Measurements from ENCODE around the gene MYBPC2.
A peak's percentile ranks its signal among the peaks of the same experiment; 100 is the strongest.

Gene MYBPC2

DNA sequence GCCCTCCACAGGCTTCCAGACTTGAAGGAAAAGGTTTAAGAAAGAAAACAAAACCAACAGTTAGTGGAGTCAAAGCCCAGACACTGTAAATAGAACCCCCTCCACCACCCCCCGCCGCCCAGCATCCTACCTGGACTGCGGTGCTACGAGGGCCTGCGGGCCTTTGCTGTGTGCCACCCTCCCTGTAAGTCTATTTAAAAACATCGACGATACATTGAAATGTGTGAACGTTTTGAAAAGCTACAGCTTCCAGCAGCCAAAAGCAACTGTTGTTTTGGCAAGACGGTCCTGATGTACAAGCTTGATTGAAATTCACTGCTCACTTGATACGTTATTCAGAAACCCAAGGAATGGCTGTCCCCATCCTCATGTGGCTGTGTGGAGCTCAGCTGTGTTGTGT, 50.2 kb downstream of the MYBPC2 start:
- DNase-seq, result no peak

DNA sequence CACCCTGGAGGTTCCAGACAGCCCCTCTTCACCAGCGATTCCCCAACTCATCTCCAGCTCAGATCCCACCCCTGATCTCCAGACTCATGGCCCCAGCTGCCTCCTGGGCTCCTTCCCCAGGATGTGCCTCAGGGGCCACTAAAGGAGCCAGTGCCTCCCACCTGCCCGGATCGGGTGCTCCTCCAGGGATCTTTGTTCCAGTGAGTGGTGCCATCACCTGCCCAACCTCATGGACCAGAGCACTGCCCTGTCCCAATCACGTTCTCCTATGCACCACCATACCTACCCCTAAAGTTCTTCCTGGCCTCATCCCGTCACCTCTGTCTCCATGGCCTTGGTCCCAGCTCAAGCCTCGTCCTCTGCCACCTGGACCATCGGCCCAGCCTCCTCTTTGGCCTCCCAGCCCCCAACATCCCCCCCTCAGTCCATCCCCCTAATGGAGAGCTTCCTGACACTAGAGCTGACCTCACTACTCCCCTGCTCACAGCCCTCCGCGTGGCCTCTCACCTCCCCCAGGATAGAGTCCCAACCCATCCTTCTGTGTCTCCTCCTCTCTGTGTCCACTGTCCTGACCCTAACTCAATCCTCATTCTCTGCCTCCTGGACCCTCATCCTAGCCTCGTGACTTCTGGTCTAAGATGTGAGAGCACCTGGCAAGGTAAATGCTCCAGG, 52.7 kb downstream of the MYBPC2 start:
- DNase-seq, result no peak

DNA sequence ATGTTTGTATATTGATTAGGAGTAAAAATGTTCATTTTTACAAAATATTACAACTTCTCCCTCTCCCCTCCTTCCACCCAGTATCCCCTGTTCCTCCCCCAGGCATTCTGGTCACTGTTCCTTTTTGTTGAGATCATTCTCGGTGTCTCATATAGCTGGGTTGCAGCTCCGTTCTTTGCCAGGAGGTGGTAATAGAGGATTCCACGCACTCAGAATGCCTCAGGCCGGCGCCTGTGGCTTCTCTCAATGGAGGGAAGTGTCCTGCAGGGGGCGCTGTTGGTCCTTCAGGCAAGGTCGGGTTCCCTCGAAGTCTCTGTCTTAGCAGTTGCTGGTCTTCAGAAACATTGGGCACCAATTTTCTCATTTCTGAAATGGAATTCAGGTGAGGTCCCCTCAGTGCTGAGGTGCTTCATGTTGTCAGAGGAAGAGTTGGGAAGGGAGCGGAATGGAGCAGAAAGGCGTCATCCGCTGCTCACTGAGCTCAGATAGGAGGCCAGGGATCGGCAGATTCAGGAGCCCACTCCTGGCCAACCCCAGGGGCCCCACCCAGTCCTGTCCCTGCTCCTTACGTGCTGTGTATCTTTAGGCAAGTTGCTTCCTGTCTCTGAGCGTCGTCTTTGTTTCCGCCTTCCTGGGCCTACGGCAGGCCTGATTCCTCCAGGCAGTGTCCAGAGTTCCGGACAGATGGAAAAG, 54.3 kb downstream of the MYBPC2 start:
- DNase-seq, result peak in 1 of 4 experiments; percentile 37

DNA sequence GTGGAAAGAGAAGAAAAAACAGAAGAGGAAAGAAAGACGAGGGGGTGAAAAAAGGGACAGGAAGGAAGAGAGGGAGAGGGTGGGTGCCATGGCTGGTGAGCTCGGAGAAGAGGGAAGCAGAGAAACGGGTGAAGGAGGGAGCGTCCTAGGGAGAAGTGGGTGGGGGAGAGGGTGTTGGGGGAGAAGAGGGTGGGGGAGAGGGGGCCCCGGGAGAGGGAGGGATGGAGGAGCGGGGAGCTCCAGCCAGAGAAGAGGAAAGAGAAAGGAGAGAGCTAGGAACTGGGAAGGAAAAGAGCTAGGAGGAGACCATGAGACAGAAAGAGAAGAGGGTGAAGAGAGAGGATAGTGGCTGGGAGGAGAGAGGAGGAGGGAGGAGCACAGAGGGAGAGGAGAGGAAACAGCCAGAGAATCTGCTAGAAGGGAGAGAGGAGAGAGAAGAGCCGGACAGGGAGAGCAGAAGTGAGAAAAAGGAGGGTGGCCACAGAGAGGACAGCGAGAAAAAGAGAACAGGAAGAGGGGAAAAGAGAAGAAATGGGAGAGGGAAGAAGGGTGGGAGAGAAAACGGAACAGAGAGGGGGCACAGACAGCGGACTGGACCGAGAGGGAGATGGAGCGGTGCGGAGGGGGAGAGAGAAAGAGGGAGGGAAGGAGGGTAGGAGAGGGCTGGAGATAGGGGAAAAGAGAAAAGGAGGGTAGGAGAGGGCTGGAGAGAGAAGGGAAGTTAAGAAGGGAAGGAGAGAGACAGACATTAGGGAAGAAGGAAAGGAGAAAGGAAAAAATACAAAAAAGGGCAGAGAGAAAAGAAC, 55.9 kb downstream of the MYBPC2 start:
- no peak for DNase-seq

DNA sequence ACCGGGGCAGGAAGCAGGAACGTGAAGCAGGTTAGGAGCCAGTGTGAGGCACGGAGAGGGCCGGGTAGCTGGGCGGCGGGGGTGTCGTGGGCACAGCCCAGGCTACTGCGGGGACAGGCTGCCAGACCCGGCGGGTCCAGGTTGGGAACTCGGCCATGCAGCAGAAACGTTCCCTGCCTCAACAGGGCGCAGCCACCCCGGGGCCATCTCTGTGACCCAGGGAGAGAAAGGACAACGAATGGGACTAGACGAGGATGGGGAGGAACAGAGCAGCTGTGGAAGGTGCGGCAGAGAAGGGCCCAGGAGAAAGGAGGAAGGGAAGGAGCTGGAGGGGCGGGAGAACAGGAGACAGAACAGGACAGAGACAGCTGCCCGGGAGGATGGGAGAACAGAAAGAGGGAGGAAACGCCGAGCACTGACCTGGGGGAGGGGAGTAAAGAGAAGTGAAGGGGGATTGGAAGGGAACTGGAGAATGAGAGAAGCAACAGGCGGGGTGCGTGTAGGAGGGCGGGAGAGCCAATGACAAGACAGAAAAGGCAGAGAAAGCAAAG, 56.8 kb downstream of the MYBPC2 start:
- DNase-seq, result no peak

DNA sequence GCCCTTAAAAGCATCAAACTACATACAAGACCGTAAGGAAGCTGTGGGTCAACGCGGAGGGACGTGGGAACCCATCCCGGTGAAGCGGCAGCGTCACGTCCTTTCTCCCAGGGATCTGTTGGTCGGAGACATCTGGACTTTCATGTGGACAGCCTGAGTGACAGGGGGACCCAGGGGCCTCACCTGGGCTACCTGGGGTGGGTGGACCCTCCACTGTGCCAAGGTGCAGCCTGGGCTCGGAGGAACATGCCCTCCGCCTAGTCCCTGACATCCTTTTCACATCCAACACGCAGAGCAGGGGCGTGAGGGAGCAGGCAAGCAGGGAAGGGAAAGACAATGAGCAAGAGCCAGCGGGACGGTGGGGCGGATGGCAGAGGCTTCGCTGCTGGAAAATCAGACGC, 57.7 kb downstream of the MYBPC2 start:
- no peak for DNase-seq

DNA sequence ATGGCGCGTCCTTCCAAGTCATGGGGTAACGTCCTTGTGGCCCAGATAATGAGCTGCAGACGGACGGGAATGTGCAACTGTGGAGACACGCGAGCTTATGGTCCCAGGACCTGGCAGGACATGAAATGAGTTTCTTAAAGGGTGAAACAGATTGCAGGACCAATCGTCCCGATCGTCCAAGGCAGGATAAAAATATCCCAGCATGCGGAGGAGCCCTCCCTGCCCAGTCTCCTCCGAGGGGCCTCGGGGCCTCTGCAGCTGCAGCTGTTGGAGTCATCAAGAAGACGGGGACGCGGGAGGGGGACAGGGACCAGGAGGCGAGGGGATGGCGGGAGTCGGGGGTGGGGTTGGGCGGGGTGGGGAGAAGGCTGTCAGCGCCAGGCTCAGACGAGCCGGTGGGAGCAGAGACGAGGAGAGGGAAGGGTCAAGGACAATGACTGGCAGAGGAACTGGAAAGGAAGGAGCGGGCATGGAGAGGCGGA, 58.3 kb downstream of the MYBPC2 start:
- DNase-seq, result no peak

DNA sequence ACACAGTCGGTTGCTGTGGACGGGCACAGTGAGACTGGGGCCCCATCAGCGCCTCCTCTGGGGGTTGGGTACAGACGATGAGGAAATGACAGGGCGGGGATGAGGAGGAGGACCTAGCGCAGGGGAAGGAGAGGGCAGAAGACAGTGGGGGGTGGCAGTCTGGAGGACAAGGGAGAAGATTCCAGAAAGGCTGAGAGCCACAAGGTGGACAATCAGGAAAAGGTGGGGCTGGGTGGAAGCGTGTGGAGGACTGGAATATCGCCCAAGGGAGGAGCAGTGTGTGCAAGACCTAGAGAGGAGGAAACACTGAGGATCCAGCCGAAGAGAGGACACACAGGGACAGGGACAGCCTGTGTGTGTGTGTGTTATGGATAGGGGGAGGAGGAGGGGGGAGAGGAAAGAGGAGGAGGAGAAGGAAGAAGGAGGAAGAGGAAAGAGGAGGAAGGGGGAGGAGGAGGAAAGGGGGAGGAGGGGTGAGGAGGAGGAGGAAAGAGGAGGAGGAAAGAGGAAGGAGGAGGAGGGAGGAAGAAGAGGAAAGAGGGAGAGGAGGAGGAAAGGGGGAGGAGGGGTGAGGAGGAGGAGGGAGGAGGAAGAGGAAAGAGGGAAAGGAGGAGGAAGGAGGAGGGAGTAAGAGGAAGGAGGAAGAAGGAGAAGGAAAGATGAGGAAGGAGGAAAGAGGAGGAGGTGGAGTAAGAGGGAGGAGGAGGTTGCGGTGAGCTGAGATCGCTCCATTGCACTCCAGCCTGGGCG, 59.8 kb downstream of the MYBPC2 start:
- peak in 1 of 4 experiments; percentile 21 for DNase-seq

DNA sequence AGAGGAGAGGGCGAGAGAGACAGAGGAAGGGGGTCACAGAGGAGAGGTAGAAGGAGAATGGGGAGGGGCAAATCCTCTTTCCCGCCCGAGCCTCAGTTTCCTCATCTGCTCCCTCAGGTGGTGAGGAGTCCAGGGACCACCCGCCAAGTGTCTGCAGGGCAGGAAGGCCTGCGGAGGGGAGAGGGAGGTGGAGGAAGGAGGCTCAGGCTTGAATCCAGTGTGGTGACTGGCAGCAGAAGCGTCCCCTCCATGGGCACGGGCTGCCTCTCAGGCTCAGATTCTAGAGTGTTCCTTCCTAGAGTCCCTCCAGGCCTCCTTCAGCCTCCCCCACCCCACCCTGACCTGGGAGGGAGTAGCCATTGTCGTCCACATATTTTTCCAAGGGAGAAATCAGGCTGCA, 60.5 kb downstream of the MYBPC2 start:
- DNase-seq, result no peak

DNA sequence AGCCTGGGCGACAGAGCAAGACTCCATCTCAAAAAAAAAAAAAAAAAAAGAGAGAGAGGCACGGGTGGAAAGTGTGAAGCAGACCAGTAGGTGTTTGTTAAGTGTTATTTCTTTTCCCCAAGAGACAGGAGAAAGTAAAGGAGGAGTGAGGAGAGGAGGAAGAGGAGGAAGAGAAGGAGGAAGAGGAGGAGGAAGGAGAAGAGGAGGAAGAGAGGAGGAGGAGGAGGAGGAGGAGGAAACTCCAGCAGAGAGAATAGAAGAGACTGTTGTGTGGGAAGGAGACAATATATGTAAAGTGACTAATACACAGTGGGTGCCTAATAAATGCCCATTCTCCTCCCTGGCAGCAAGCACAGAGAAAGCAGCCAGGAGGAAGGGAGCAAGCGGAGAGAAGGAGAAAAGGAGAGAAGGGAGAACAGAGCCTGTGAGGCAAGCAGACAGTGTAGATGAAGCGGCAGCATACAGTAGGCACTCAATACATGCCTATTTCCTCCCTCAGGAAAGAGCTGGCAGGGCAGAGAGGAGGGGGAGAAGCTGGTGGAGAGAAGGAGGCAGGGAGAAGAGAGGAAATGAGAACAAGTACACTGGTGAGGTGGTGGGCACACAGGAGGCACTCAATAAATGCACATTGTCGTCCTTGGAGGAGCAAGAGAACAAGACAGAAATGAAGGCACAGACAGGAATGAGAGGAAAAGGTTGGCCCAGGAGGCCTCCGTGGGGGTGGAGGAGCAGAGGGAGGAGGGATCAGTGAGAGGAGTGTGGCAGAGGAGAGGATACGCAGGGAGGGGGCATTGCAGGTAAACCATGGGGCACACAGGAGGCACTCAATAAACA, 61.7 kb downstream of the MYBPC2 start:
- no peak for DNase-seq

DNA sequence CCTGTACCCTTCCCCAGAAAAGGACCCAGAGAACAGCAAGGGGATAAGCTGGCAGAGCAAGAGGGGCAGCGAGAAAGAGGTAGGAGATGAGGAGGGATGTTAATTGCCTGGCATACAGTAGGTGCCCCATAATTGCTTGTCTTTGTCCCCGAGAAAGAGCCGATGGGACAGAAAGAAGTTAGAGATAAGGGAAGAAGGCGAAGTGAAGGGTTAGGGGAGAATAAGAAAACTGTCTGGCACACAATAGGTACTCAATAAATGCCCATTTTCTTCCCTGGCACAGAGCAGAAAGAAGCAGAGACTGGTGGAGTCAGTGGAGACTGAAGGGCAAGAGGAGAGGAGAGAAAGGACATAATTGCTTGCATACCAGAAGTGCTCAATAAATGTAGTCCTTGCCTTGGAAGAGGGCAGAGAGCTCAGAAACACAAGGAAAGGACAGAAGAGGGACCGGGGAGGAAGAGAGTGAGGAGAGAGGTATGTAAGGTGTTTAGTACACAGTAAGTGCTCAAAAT, 62.4 kb downstream of the MYBPC2 start:
- DNase-seq, result no peak

DNA sequence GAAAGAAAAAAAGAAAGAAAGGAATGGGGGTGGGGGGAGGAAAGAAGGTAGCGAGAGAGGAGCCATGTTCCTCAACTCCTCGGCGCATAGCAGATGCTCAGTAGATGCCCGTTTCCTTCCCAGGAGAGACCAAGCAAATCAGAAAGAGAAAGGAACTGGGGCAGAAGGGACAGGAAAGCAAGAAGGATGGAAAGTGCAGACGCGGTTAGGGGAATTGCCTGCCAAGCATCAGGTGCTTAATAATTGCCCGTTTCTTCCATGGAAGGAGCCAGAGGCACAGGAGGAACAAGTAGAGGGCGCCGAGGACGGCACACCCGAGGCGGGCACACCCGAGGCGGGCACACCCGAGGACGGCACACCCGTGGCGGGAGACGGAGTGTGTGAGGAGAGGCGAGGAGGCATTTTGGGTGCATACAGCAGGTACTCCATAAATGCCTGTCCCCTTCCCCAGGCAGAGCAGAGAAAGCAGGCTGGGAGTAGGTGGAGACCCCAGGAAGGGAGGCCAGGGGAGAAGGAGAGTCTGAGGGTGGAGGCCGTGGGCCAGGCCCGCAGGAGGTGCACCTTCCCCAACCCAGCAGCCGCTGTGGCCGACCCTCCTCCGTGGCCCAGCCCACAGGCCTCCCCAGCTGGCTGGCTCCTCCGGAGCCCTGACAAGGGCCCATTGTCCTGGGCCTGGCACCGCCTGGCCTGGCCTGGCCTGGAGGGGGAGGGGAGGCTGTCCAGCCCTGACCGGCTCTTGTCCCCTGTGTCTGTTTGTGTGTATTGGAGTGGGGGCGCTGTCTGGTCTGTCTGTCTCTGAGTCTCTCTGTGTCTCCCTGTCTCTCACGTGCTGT, 63.7 kb downstream of the MYBPC2 start:
- no peak for DNase-seq

DNA sequence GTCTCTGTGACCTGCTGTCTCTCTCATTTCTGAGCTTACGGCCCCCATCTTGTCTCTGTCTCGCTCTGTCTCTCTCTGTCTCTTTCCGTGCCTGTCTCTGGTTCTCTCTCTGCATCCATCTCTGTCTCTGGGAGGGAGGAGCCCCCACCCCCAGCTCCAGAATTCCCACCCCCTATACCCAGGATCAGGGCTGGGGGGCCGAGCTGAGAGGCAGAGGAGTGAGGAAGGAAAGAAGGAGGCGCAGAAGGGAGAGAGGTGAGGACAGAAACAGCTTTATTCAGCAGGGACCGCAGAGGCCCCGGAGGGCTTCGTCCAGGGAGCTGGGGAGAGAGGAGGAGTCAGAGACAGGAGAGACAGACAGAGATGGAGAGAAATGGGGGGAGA, 64.3 kb downstream of the MYBPC2 start:
- no peak for DNase-seq

DNA sequence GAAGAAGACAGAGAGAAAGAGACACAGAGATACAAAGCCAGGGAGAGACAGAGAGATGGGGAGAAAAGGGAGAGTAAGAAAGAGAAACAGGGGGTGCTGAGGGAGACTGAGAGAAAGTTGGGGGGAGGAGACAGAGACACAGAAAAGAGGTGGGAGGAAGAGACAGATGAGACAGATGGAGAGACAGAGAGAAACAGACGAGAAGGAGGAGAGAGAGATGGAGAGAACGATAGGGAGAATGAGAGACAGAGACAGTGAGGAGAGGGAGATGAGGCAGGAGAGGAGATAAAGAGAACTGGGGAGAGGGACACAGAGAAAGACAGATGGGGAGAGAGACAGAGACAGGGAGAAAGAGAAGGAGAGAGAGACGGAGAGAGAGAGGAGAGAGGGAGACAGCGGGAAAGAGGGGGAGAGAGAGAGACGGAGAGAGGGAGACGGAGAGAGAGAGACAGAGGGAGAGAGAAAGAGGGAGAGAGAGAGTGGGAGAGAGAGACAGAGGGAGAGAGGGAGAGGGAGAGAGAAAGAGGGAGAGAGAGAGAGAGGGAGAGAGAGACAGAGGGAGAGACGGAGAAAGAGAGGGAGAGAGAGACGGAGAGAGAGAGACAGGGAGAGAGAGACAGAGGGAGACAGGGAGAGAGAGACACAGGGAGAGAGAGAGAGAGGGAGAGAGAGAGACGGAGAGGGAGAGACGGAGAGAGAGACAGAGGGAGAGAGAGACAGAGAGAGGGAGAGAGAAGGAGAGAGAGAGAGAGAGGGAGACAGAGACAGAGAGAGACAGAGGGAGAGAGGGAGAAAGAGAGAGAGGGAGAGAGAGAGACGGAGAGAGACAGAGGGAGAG, 65.7 kb downstream of the MYBPC2 start:
- no peak for DNase-seq

DNA sequence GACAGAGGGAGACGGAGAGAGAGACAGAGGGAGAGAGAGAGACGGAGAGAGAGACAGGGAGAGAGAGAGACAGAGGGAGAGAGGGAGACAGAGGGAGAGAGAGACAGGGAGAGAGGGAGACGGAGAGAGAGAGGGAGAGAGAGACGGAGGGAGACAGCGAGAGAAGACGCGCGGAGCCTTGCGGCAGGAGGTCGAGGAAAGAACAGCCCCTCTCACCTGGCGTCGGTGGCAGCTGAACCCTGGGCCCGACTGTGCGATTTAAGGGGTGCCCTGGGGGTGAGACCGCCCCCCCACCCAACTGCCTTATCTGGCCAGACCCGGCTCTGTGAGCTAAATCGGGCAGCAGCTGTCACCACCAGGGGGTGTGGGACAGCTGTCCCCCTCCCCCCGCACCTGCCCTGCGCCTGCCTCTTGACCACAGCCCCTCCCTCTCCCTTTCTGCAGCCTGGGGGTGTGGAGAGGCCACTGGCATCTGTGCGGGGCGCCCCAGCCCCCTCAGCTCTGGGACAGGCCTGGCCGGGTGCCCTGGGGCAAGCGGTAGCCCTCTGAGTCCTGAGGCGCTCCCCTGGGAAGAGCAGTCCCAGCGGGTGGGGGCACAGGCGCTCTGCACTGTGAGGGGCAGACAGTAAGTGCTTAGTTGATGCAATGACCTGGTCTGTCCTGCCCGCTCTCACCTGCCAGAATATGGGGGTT, 67.5 kb downstream of the MYBPC2 start:
- DNase-seq, result no peak

DNA sequence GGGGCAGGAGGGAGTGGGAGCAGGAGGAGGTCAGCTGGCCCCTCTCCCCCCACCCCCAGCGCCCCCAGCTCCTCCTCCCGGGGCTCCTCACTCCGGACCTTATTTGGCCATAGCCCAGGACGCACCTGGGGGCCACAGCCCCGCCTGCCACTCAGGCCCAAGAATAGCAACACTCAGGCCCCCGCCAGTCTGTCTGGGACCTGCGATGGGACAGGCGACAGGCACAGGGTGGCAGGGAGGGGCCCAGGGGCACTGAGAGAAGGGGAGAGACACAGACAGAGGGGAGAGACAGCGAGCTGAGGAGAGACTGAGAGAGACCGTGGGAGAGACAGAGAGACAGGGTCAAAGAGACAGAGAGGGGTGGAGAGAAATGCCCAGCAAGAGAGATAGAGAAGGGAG, 68.1 kb downstream of the MYBPC2 start:
- no peak for DNase-seq

DNA sequence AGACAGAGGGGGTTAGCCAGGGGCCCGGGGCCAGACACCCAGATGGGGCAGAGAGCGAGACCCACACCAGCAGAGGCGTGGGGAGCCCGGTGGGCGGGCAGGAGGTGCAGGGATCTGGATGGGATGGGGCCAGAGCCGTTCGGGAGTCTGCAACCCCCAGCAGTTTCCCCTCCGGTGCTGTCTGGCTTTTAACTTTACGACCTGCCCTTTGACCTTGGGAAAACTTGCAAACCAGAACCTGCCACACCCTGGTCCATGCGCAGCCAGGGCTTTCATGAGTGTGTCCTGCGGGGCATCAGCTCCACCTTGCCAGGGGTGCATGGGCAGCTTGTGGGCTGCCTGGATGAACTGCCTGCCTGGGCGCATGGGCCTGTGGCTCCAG, 68.5 kb downstream of the MYBPC2 start:
- no peak for DNase-seq

DNA sequence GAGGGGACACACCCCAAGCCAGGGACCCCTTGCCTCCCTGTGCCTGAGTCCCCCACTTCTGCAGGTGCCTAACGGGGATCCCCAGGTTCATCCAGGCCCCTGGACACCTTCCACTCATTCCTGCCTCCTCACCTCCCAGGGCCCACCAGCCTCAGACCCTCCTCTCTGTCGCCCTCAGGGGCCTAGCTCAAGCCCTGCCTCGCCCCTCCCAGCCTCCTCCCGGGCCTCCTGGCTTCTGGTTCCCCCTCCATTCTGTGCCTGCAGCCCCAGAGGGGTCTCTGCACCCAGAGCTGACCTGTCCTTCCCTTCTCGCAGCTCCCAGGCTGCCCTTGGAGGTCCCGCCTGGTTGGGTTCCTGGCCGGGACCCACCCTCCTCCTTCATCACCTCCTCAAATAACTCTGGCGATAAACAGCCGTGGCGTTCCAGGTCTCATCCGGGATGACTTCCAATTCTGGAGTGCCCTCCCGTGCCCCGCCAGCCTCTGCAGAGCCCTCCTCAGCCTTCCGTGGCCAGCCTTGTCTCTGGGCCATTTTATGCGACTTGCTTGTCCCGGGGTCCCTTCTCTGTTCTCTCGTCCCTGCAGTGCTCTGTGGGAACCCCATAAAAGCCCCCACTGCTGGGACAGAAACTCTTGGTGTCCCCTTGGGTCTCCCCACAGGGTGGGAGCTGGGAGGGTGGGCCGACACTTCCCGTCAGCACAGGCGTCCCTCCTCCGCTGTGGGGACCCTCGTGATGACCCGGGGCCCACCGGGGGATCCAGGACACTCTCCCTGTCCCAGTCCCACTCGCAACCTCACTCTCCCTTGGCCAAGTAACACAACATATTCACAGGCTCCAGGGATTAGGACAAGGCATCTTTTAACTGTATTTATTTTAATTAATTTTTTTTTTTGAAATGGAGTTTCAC, 69.1 kb downstream of the MYBPC2 start:
- no peak for DNase-seq

Measured in activated naive CD4-positive, alpha-beta T cell (primary cell).